ENCODE measurements around the gene UXS1.
A peak's percentile ranks its signal among the peaks of the same experiment; 100 is the strongest.
"Not testable (repeated sequence)": the region's sequence is repeated elsewhere in the genome, so short reads cannot be mapped to it uniquely, and the experiment has no call there.

The UXS1 gene

DNA sequence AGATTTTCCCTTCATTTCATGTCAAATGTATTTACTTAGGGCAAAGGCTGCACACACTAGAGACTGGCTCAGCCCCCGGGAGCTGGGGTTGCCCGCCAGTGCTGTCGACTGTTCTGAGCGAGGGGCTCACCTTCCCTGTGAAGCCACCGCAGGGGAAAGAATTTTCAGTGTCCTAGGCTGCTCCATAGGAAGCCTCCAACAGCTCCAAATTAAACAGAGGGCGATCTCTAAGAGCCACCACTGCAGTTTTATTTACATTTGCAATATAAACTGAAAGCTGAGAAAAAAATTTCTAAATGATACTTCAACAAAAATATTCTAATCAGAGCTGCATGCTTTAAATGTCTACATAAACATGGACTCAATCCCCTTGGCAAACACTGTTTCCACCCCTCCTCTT is 54.0 kb downstream of the UXS1 start:
- H3K36me3 ChIP-seq (ENCODE audit: control insufficient read depth, insufficient read depth, low read length), result peaks cover 4% of the 10 kb centered on the region
- no peak overlapping the region for H3K9ac ChIP-seq (ENCODE audit: low read depth, low read length)
- no peak overlapping the region for H3K4me3 ChIP-seq (ENCODE audit: low read depth, low read length)
- no peaks in the 10 kb centered on the region for H3K27me3 ChIP-seq (ENCODE audit: control insufficient read depth, insufficient read depth, low read length)
- H3K4me1 ChIP-seq (ENCODE audit: control insufficient read depth, insufficient read depth, low read length), result peaks cover 5% of the 10 kb centered on the region
- H3K9me3 ChIP-seq (ENCODE audit: control insufficient read depth, insufficient read depth, low read length), result no peaks in the 10 kb centered on the region

DNA sequence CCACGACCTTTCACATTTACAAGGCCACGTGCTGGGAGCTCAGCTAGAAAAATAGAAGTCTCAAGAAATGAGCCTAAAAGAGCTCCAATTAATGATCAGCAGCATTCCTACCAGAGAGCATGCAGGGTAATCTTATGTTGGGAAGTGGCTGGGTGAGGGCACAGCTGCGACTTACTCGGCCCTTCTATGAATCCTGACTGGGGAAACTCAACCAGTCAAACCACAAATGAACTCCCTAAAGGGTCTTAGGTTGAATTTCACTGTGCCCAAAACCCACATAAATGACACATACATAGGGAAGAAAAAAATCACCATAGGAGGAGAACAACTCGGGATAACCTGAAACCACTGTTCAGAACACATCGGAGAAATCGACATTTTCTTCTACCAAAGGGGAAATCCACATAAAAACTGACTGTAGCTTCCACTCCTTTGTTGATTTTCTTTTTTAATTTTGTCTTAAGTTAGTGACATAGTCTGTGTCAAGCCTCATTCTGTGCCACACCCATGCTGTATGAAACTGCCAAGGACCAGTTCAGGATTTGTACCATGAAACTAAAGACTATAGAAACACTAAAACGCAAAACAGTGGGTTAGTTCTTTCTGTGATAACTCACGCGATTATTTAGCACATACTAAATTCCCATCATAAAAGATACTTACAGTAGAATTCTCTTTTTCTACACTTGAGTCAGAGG is 54.7 kb downstream of the UXS1 start:
- Histone ChIP-seq H3K4me1 (ENCODE audit: control insufficient read depth, insufficient read depth, low read length) (peaks cover 5% of the 10 kb centered on the region), H3K9ac (ENCODE audit: low read depth, low read length) (no peak overlapping the region), H3K9me3 (ENCODE audit: control insufficient read depth, insufficient read depth, low read length) (no peaks in the 10 kb centered on the region), H3K27me3 (ENCODE audit: control insufficient read depth, insufficient read depth, low read length) (no peaks in the 10 kb centered on the region), H3K4me3 (ENCODE audit: low read depth, low read length) (no peak overlapping the region), H3K36me3 (ENCODE audit: control insufficient read depth, insufficient read depth, low read length) (peaks cover 2% of the 10 kb centered on the region)

DNA sequence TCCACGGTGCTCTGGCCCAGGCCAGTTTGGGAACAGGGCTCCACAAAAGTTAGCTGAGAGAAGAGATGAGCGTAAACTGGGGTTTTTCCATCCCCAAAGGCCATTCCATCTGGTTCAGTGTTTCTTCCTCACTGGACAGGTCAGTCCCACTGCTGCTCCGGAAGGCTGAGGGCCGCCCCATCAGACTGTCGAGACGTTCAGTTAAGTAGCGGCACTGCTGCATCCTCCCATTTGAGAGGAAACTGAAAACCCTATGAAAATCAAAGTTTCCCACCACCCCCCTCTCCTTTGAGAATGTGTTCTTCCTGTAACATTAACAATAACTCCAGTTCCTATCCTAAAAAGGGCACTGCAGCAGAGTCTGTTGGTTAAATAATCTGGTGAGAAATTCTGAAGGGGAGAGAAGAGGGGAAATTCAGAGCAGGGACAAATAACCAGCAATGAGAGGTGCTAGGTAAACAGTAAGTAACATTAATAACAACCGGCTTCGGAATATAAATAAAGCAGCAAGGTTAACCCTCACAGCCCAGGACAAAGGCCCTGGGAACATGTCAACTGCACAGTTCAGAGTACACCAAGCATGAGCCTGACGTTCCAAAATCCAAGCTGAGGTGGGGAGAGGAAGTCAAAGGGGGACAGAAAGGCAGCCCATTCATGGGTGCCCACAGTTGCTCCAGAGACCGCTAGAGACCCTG is 55.4 kb downstream of the UXS1 start:
- H3K4me3 ChIP-seq (ENCODE audit: low read depth, low read length), result no peak overlapping the region
- H3K9ac ChIP-seq (ENCODE audit: low read depth, low read length), result no peak overlapping the region
- H3K36me3 ChIP-seq (ENCODE audit: control insufficient read depth, insufficient read depth, low read length), result peaks cover 2% of the 10 kb centered on the region
- no peaks in the 10 kb centered on the region for H3K27me3 ChIP-seq (ENCODE audit: control insufficient read depth, insufficient read depth, low read length)
- peaks cover under 1% of the 10 kb centered on the region for H3K4me1 ChIP-seq (ENCODE audit: control insufficient read depth, insufficient read depth, low read length)
- H3K9me3 ChIP-seq (ENCODE audit: control insufficient read depth, insufficient read depth, low read length), result no peaks in the 10 kb centered on the region

DNA sequence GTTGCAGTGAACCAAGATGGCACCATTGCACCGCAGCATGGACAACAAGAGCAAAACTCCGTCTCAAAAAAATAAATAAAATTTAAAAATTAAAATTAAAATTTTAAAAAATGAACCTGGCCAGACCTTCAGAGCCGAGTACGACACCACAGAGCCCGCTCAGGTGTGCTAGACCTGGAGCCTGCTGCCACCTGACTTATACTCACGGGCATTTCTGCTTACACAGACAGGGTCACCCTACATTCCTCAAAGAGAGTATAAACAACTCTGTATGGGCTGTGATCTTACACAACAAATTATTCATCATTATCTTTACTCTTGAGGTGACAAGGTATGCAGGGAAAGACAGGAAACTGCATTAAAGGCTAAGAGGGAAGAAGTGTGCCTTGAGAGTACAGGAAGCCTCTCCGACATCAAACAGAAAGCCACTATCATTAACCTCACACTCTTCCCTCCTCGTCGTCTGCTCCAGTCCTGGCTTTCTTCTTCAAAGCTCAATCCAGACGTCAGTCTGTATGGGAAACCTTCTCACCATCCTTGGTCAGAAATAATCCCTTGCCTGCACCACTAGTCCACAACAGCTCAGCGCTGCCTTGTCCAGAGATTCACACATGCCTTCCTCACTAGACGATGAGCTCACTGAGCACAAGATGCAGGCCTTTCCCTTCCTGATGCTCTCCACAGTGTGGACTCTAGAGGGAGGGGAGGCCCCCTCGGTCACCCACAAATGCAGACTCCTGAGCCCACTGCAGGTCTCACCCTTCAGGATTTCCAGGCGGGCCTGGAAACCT is 56.2 kb downstream of the UXS1 start:
- Histone ChIP-seq H3K4me1 (ENCODE audit: control insufficient read depth, insufficient read depth, low read length) (no peaks in the 10 kb centered on the region), H3K9ac (ENCODE audit: low read depth, low read length) (no peak overlapping the region), H3K4me3 (ENCODE audit: low read depth, low read length) (no peak overlapping the region), H3K27me3 (ENCODE audit: control insufficient read depth, insufficient read depth, low read length) (no peaks in the 10 kb centered on the region), H3K9me3 (ENCODE audit: control insufficient read depth, insufficient read depth, low read length) (no peaks in the 10 kb centered on the region), H3K36me3 (ENCODE audit: control insufficient read depth, insufficient read depth, low read length) (peaks cover 2% of the 10 kb centered on the region)

DNA sequence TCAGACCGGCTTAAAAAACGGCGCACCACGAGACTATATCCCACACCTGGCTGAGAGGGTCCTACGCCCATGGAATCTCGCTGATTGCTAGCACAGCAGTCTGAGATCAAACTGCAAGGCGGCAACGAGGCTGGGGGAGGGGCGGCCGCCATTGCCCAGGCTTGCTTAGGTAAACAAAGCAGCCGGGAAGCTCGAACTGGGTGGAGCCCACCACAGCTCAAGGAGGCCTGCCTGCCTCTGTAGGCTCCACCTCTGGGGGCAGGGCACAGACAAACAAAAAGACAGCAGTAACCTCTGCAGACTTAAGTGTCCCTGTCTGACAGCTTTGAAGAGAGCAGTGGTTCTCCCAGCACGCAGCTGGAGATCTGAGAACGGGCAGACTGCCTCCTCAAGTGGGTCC is 62.9 kb downstream of the UXS1 start:
- H3K27me3 ChIP-seq (ENCODE audit: control insufficient read depth, insufficient read depth, low read length); H3K4me1 ChIP-seq (ENCODE audit: control insufficient read depth, insufficient read depth, low read length); H3K4me3 ChIP-seq (ENCODE audit: low read depth, low read length); H3K9ac ChIP-seq (ENCODE audit: low read depth, low read length); H3K9me3 ChIP-seq (ENCODE audit: control insufficient read depth, insufficient read depth, low read length): not testable (repeated sequence)
- peaks cover 12% of the 10 kb centered on the region for H3K36me3 ChIP-seq (ENCODE audit: control insufficient read depth, insufficient read depth, low read length)

DNA sequence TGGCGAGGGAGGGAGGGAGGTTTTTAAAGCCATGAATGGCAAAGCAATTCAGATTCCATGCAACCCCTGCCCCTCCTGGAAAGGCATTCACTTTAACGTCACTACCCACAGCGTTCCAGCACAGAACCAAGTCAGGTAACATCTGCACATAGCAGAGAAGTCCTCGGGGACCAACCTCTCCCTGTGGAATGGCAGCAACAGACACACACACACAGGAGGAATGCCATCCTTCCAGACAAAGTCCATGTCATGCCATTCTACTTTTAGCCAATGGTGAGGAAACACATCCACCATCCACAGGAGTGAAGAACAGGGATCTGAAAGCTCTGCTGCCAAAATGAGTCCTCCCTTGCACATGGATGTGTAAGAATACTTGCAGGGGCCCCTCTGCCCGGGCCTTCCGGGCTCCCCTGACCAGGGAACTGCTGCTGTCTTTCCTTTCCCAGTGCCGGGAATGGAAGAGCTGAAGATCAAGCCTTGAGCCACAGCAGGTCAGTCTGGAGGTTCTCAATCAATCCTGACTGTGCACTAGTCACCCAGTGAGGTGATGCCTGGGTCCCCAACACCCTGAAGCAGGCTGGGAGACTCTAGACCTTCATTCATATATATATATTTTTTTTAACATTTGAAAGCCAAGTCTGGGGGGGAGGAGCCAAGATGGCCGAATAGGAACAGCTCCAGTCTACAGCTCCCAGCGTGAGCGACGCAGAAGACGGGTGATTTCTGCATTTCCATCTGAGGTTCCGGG is 63.7 kb downstream of the UXS1 start:
- H3K9me3 ChIP-seq (ENCODE audit: control insufficient read depth, insufficient read depth, low read length), result no peaks in the 10 kb centered on the region
- no peaks in the 10 kb centered on the region for H3K27me3 ChIP-seq (ENCODE audit: control insufficient read depth, insufficient read depth, low read length)
- peaks cover 13% of the 10 kb centered on the region for H3K36me3 ChIP-seq (ENCODE audit: control insufficient read depth, insufficient read depth, low read length)
- no peak overlapping the region for H3K9ac ChIP-seq (ENCODE audit: low read depth, low read length)
- peaks cover 6% of the 10 kb centered on the region for H3K4me1 ChIP-seq (ENCODE audit: control insufficient read depth, insufficient read depth, low read length)
- H3K4me3 ChIP-seq (ENCODE audit: low read depth, low read length), result peak overlapping the region; percentile 26

DNA sequence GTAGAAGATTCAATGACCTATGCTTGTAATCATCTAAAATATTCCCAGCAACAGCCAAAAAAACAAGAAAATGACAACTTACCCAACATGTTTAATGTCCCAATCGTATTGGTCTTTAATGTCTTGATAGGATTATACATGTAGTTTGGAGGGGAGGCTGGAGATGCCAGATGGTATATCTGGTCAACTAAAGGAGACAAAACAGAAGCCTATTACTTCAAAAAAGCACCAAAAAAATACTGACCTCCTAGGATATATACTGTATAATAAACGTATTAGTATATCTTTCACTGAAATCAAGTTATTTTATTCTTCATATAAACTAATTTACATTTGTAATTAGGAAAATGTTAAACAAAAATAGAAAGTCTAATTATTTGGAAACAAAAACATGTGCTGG is 64.5 kb downstream of the UXS1 start:
- no peaks in the 10 kb centered on the region for H3K27me3 ChIP-seq (ENCODE audit: control insufficient read depth, insufficient read depth, low read length)
- no peaks in the 10 kb centered on the region for H3K9me3 ChIP-seq (ENCODE audit: control insufficient read depth, insufficient read depth, low read length)
- H3K36me3 ChIP-seq (ENCODE audit: control insufficient read depth, insufficient read depth, low read length), result peaks cover 19% of the 10 kb centered on the region
- no peak overlapping the region for H3K4me3 ChIP-seq (ENCODE audit: low read depth, low read length)
- no peak overlapping the region for H3K9ac ChIP-seq (ENCODE audit: low read depth, low read length)
- peaks cover 6% of the 10 kb centered on the region for H3K4me1 ChIP-seq (ENCODE audit: control insufficient read depth, insufficient read depth, low read length)

DNA sequence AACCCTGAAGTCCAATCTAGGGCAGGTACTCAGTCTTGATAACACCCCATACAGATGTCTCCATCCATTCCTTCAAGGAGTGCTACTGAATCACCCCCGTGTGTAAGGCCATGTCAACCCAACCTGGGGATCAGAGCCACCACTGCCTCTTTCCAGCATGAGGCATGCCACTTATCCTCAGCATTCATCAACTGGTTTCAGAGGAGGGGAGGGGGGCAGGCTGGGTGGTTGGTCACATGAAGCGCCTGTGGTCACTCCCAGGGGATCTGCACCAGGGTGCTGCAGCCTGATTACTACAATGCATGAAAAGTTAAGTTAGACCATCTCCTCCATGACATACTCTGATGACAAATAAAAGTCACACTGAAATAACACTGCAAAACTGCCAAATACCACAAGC is 65.0 kb downstream of the UXS1 start:
- Histone ChIP-seq H3K9ac (ENCODE audit: low read depth, low read length) (no peak overlapping the region), H3K27me3 (ENCODE audit: control insufficient read depth, insufficient read depth, low read length) (no peaks in the 10 kb centered on the region), H3K4me3 (ENCODE audit: low read depth, low read length) (no peak overlapping the region), H3K9me3 (ENCODE audit: control insufficient read depth, insufficient read depth, low read length) (no peaks in the 10 kb centered on the region), H3K36me3 (ENCODE audit: control insufficient read depth, insufficient read depth, low read length) (peaks cover 19% of the 10 kb centered on the region), H3K4me1 (ENCODE audit: control insufficient read depth, insufficient read depth, low read length) (peaks cover 6% of the 10 kb centered on the region)

DNA sequence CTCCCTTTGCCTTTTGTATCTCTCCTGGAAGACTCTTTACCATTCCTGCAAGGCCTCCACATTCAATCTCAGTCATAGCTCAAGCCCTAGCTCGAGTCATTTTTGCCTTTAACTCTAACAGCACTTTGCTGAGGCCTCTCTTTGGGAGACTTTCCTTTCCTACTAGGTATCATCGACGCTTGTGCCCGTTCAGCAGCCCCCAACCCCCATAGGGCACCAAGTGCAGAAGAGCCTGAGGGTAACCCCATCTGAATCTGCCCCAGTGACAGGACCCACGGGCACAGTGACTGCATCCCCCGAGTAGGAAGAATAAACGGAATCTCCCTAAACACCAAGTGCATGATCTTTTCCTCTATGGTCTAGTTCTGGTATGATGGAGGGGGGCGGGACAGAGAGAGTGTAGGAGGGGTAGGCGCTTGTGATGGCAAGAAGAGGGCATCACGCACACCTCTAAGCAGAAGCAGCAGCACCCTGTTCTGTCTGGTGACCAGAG is 66.3 kb downstream of the UXS1 start:
- no peak overlapping the region for H3K9ac ChIP-seq (ENCODE audit: low read depth, low read length)
- no peak overlapping the region for H3K4me3 ChIP-seq (ENCODE audit: low read depth, low read length)
- H3K36me3 ChIP-seq (ENCODE audit: control insufficient read depth, insufficient read depth, low read length), result peaks cover 22% of the 10 kb centered on the region
- no peaks in the 10 kb centered on the region for H3K27me3 ChIP-seq (ENCODE audit: control insufficient read depth, insufficient read depth, low read length)
- H3K4me1 ChIP-seq (ENCODE audit: control insufficient read depth, insufficient read depth, low read length), result peaks cover 6% of the 10 kb centered on the region
- H3K9me3 ChIP-seq (ENCODE audit: control insufficient read depth, insufficient read depth, low read length), result no peaks in the 10 kb centered on the region

DNA sequence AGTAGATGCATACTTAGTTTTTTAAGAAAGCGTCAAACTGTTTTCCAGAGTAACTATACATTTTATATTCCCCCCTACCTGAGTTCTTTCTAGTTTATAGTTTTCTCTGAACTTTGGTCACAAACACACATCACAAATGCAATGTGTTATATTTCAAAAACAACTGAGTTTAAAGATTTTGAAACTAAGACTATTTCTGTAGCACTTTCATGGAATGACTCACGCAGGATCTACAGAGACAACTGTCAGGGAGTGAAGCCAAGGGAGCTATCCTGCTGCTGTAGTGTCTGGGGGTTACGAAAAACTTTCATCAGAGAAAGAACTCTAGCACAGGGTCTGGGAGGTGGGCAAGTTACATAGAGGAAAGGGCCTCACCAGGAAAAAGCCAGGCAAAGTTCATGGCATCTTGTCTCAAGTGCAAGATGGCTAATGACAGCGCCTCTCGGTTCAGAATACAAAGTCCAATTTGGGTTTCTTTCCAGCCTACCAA is 66.8 kb downstream of the UXS1 start:
- peaks cover 24% of the 10 kb centered on the region for H3K36me3 ChIP-seq (ENCODE audit: control insufficient read depth, insufficient read depth, low read length)
- H3K27me3 ChIP-seq (ENCODE audit: control insufficient read depth, insufficient read depth, low read length), result no peaks in the 10 kb centered on the region
- H3K4me3 ChIP-seq (ENCODE audit: low read depth, low read length), result no peak overlapping the region
- H3K9ac ChIP-seq (ENCODE audit: low read depth, low read length), result no peak overlapping the region
- no peaks in the 10 kb centered on the region for H3K9me3 ChIP-seq (ENCODE audit: control insufficient read depth, insufficient read depth, low read length)
- peaks cover 6% of the 10 kb centered on the region for H3K4me1 ChIP-seq (ENCODE audit: control insufficient read depth, insufficient read depth, low read length)

DNA sequence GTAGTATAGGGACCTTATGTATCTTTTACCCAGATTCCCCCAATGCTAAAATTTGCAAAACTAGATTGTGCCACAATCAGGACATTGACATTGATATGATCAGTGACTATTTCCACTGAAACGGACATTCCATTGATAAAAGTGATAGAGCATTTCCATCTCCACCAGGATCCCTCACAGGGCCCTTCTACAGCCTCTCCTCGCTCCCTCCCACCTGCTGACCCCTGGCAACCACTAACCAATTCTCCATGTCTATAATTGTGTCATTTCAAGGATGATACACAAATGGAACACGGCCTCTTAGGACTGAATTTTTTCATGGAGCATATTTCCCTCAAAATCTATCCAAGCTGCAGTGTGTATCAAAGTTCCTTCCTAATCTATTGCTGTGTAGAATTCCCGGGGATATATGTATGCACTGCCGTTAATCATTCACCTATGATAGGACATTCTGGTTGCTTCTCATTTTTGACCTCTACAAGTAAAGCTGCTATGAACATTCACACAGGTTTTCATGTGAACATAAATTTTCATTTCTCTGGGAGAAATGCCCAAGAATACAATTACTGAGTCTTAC is 67.3 kb downstream of the UXS1 start:
- Histone ChIP-seq H3K9ac (ENCODE audit: low read depth, low read length) (no peak overlapping the region), H3K4me3 (ENCODE audit: low read depth, low read length) (no peak overlapping the region), H3K9me3 (ENCODE audit: control insufficient read depth, insufficient read depth, low read length) (no peaks in the 10 kb centered on the region), H3K27me3 (ENCODE audit: control insufficient read depth, insufficient read depth, low read length) (no peaks in the 10 kb centered on the region), H3K36me3 (ENCODE audit: control insufficient read depth, insufficient read depth, low read length) (peaks cover 29% of the 10 kb centered on the region), H3K4me1 (ENCODE audit: control insufficient read depth, insufficient read depth, low read length) (peaks cover 6% of the 10 kb centered on the region)

All from iPS-15b (cell line).